Upper lobe of left lung (tissue), 6 donors: ENCODE results near the gene PRDM16. TPM values are rescaled to one million over a fixed set of nuclear protein-coding genes. Genes with fewer than 3 reads are reported as not detected.
A peak's percentile ranks its signal among the peaks of the same experiment; 100 is the strongest.

ENCODE experiments used
- ATAC-seq, 2 donors: fragments of 200-7000 bp; cut with Tn5 transposase; one replicate each; pipeline ENCODE4 v1.9.1; 2022; ENCODE audit warnings: mild to moderate bottlenecking in 2 of 2, moderate library complexity in 2 of 2; ENCODE audit not compliant: low FRiP score in 2 of 2
- DNase-seq, 2 donors: peaks; one replicate each; pipeline ENCODE4 v3.0.0-alpha.2; 2019 to 2020
- H3K27ac ChIP-seq, 4 donors: fragments of 200-600 bp; sonication (generic); one replicate each; pipeline ENCODE4 v1.5.1; 2016 to 2019
- H3K27me3 ChIP-seq, 4 donors: fragments of 200-600 bp; sonication (generic); one replicate each; pipeline ENCODE4 v1.5.1; 2017 to 2019
- H3K36me3 ChIP-seq, 4 donors: fragments of 200-600 bp; sonication (generic); one replicate each; pipeline ENCODE4 v1.5.1; 2016 to 2019
- H3K4me1 ChIP-seq, 4 donors: fragments of 200-600 bp; sonication (generic); one replicate each; pipeline ENCODE4 v1.5.1; 2018 to 2019
- H3K4me3 ChIP-seq, 4 donors: fragments of 200-600 bp; sonication (generic); one replicate each; pipeline ENCODE4 v1.5.1; 2017 to 2019; ENCODE audit warnings: mild to moderate bottlenecking in 2 of 4, moderate library complexity in 1 of 4
- H3K9me3 ChIP-seq, 4 donors: fragments of 200-600 bp; sonication (generic); one replicate each; pipeline ENCODE4 v1.5.1; 2018 to 2019
- CTCF ChIP-seq, 6 experiments: fragments of 450-650 bp in 4 of 6; fragments of 200-600 bp in 2 of 6; sonication (generic) in 2 of 6; IDR thresholded peaks; one replicate each; pipeline ENCODE4 v1.5.1; 2016 to 2019; ENCODE audit warnings: antibody characterized with exemption in 6 of 6
- EP300 ChIP-seq, 4 donors: sonication (generic); formaldehyde crosslinking; IDR thresholded peaks; one replicate each; pipeline ENCODE4 v1.5.1; 2017; ENCODE audit warnings: antibody characterized with exemption in 4 of 4, control low read depth in 2 of 4
- POLR2A ChIP-seq, 4 donors: fragments of 450-650 bp; IDR thresholded peaks; one replicate each; pipeline ENCODE4 v1.5.1; 2016 to 2017; ENCODE audit warnings: antibody characterized with exemption in 4 of 4, mild to moderate bottlenecking in 2 of 4
- POLR2AphosphoS5 ChIP-seq, 2 donors: sonication (generic); formaldehyde crosslinking; IDR thresholded peaks; one replicate each; pipeline ENCODE4 v1.5.1; 2017; ENCODE audit warnings: antibody characterized with exemption in 2 of 2
- WGBS, 2 donors: methylation state at CpG; one replicate each; pipeline ENCODE4 v1.1.5; 2017 to 2018; 5-methylcytosine and 5-hydroxymethylcytosine counted together
- total RNA-seq, 6 donors: library from RNA; depleted of rRNA in 4 of 6; stranded (reverse); fragments of >200 nt in 4 of 6; gene quantifications; one replicate each; pipeline versions ENCODE4 v1.1.0 to v1.2.1, GENCODE V29; 2016 to 2021
- donor health status: DM: no; HTN: no; CAD: no; lungs with moderate emphysema.
- donor health status: DM: no; HTN: yes; CAD: no; lungs with severe emphysema.

Gene PRDM16
- total RNA-seq, 6 donors from 2014 or later: 12.3 to 54.5 (median 21.2) TPM

GRCh38 chr1:3382326-3383057 is 313.5 kb downstream of the PRDM16 start:
- WGBS, 2 donors: 85 to 87% methylated on average over 7 to 11 of the region's 14 CpGs
- Histone ChIP-seq H3K4me1 (peaks cover 0 to 6% (median 4%) of the 10 kb centered on the region in 4 donors), H3K27ac (no peak overlapping the region), H3K27me3 (no peaks in the 10 kb centered on the region), H3K9me3 (no peaks in the 10 kb centered on the region), H3K4me3 (no peak overlapping the region), H3K36me3 (peaks cover 0 to 3% (median 0%) of the 10 kb centered on the region in 4 donors)
- TF ChIP-seq CTCF (IDR thresholded peaks at IDR 0.05) (no peak), EP300 (IDR thresholded peaks at IDR 0.05) (no peak), POLR2A (IDR thresholded peaks at IDR 0.05) (no peak), POLR2AphosphoS5 (IDR thresholded peaks at IDR 0.05) (no peak)
- peak in 1 of 2 donors; percentile 14 for ATAC-seq
- peak in 1 of 2 donors; percentile 59 for DNase-seq

GRCh38 chr1:3383679-3384078 is 314.7 kb downstream of the PRDM16 start:
- H3K4me1 ChIP-seq: peaks cover 0 to 6% (median 4%) of the 10 kb centered on the region in 4 donors
- no peaks in the 10 kb centered on the region for H3K27me3 ChIP-seq
- peaks cover 0 to 3% (median 0%) of the 10 kb centered on the region in 4 donors for H3K36me3 ChIP-seq
- H3K9me3 ChIP-seq: no peaks in the 10 kb centered on the region
- H3K4me3 ChIP-seq: no peak overlapping the region
- WGBS, 2 donors: 80 to 85% methylated on average over 2 to 5 of the region's 5 CpGs
- TF ChIP-seq CTCF (IDR thresholded peaks at IDR 0.05) (no peak), POLR2AphosphoS5 (IDR thresholded peaks at IDR 0.05) (no peak), POLR2A (IDR thresholded peaks at IDR 0.05) (no peak)
- ATAC-seq: no peak
- no peak for DNase-seq
- no peak overlapping the region for H3K27ac ChIP-seq

- no peak for DNase-seq
- H3K27me3 ChIP-seq: no peaks in the 10 kb centered on the region
- peaks cover 0 to 3% (median 0%) of the 10 kb centered on the region in 4 donors for H3K36me3 ChIP-seq
- WGBS, 2 donors: 72 to 80% methylated on average over 12 of the region's 12 CpGs
- no peak overlapping the region for H3K4me3 ChIP-seq
- no peak overlapping the region for H3K27ac ChIP-seq
- no peak for ATAC-seq
- peaks cover 0 to 6% (median 4%) of the 10 kb centered on the region in 4 donors for H3K4me1 ChIP-seq
- TF ChIP-seq EP300 (IDR thresholded peaks at IDR 0.05): no peak
- TF ChIP-seq POLR2A (IDR thresholded peaks at IDR 0.05): no peak
- TF ChIP-seq CTCF (IDR thresholded peaks at IDR 0.05): no peak
- no peak for TF ChIP-seq POLR2AphosphoS5 (IDR thresholded peaks at IDR 0.05)
- no peaks in the 10 kb centered on the region for H3K9me3 ChIP-seq
These were observed 315.4 kb downstream of the PRDM16 start for GRCh38 chr1:3384407-3384806.

GRCh38 chr1:3386205-3387002 is 317.4 kb downstream of the PRDM16 start:
- no peak for TF ChIP-seq CTCF (IDR thresholded peaks at IDR 0.05)
- TF ChIP-seq POLR2A (IDR thresholded peaks at IDR 0.05): no peak
- TF ChIP-seq POLR2AphosphoS5 (IDR thresholded peaks at IDR 0.05): no peak
- no peak for TF ChIP-seq EP300 (IDR thresholded peaks at IDR 0.05)
- Histone ChIP-seq H3K36me3 (peaks cover 0 to 3% (median 0%) of the 10 kb centered on the region in 4 donors), H3K9me3 (no peaks in the 10 kb centered on the region), H3K27me3 (no peaks in the 10 kb centered on the region), H3K4me3 (no peak overlapping the region), H3K4me1 (no peaks in the 10 kb centered on the region), H3K27ac (no peak overlapping the region)
- WGBS, 2 donors: 91% methylated on average over 23 of the region's 23 CpGs
- DNase-seq (peak in 1 of 2 donors; percentile 56), ATAC-seq (no peak)
